Fibroblast of the aortic adventitia (primary cell): ENCODE results near the gene CCDC57. TPM values are rescaled to one million over a fixed set of nuclear protein-coding genes. Genes with fewer than 3 reads are reported as not detected.

Source experiments
- DNase-seq: peaks from one replicate; pipeline ENCODE4 v3.0.0-alpha.2; 2010; ENCODE audit warnings: low read depth
- H3K4me3 ChIP-seq: 2 replicates; pipeline ENCODE4 v1.5.1; 2011; ENCODE audit warnings: low read depth, mild to moderate bottlenecking, control low read depth, low read length, moderate library complexity
- CTCF ChIP-seq: IDR thresholded peaks from 2 replicates; pipeline ENCODE4 v1.5.1; 2011; ENCODE audit warnings: mild to moderate bottlenecking, low read length, control low read depth, inconsistent platforms; ENCODE audit not compliant: insufficient read depth
- total RNA-seq: library from RNA; depleted of rRNA; stranded (reverse); fragments of >200 nt; gene quantifications from 2 replicates; pipeline ENCODE4 v1.2.3, GENCODE V29; 2012; ENCODE audit warnings: low replicate concordance

Gene CCDC57
- total RNA-seq, 1 donor: 15.2 TPM

GRCh38 chr17:82152556-82153294, 59.9 kb downstream of the CCDC57 start:
- H3K4me3 ChIP-seq: no peak overlapping the region
- no peak for DNase-seq
- TF ChIP-seq CTCF: no peak

GRCh38 chr17:82152114-82152513, 60.5 kb downstream of the CCDC57 start:
- no peak for TF ChIP-seq CTCF
- H3K4me3 ChIP-seq: no peak overlapping the region
- DNase-seq: no peak

GRCh38 chr17:82151106-82151957, 61.3 kb downstream of the CCDC57 start:
- no peak for TF ChIP-seq CTCF
- DNase-seq: no peak

GRCh38 chr17:82149401-82150099, 63.1 kb downstream of the CCDC57 start:
- no peak for DNase-seq
- H3K4me3 ChIP-seq: no peak overlapping the region
- no peak for TF ChIP-seq CTCF

More at GRCh38 chr17:82151106-82151957, 61.3 kb downstream of the CCDC57 start:
- no peak overlapping the region for H3K4me3 ChIP-seq

- TF ChIP-seq CTCF: no peak
- DNase-seq: no peak
- no peak overlapping the region for H3K4me3 ChIP-seq
Measured at GRCh38 chr17:82148997-82149396, 63.6 kb downstream of the CCDC57 start.

GRCh38 chr17:82148011-82148410, 64.6 kb downstream of the CCDC57 start:
- DNase-seq: no peak
- no peak overlapping the region for H3K4me3 ChIP-seq
- TF ChIP-seq CTCF: no peak
